Vagina (tissue), 2 donors: ENCODE data around the gene PRICKLE2.

ENCODE experiments used
- CTCF ChIP-seq, 3 experiments: fragments of 450-650 bp in 2 of 3; fragments of 200-600 bp in 1 of 3; sonication (generic) in 1 of 3; IDR thresholded peaks; one replicate each; pipeline ENCODE4 v1.5.1; 2017 to 2019; ENCODE audit warnings: antibody characterized with exemption in 3 of 3, mild to moderate bottlenecking in 2 of 3, moderate library complexity in 2 of 3
- POLR2A ChIP-seq, 2 donors: fragments of 450-650 bp; IDR thresholded peaks; one replicate each; pipeline ENCODE4 v1.6.1; 2017; ENCODE audit warnings: antibody characterized with exemption in 2 of 2, mild to moderate bottlenecking in 2 of 2, moderate library complexity in 2 of 2
- POLR2AphosphoS5 ChIP-seq, 2 donors: sonication (generic); formaldehyde crosslinking; IDR thresholded peaks; one replicate each; pipeline ENCODE4 v1.9.0; 2017; ENCODE audit warnings: antibody characterized with exemption in 2 of 2, mild to moderate bottlenecking in 2 of 2, low read depth in 1 of 2; ENCODE audit not compliant: insufficient read depth in 1 of 2

DNA sequence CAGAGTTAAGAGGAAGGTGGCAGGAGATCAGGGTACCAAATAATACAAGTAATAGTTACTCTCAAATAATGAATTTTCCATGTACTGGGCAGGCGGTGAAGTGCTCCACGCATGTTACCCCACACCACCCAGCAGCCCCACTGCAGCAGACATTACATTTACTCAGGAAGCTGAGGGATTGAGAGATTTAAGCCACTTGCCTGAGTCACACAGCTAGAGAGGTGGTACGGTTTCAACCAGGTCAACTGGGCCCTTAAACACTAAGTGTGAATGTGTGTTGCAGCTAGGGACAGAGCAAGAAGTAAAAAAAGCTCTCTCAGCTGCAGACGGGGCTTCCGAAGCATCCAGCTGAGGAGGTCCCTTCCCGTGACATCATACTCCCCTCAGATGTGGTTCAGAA lies 91.3 kb downstream of the PRICKLE2 start:
- no peak for TF ChIP-seq CTCF (IDR thresholded peaks at IDR 0.05)
- TF ChIP-seq POLR2AphosphoS5 (IDR thresholded peaks at IDR 0.05; ENCODE audit: insufficient read depth in 1 of 2, low read depth in 1 of 2): no peak
- no peak for TF ChIP-seq POLR2A (IDR thresholded peaks at IDR 0.05)
